GM21528 (cell line): ENCODE results near the gene C6orf132.

Source experiments
- ATAC-seq: cut with Tn5 transposase; IDR thresholded peaks from one replicate; pipeline ENCODE4 v1.9.1; 2021; ENCODE audit warnings: mild to moderate bottlenecking, moderate library complexity; ENCODE audit not compliant: unreplicated experiment, low FRiP score

Gene C6orf132

GRCh38 chr6:42084889-42085288 is 57.5 kb downstream of the C6orf132 start:
- no peak for ATAC-seq

- no peak for ATAC-seq
These were observed 58.9 kb downstream of the C6orf132 start for GRCh38 chr6:42083530-42083929.

GRCh38 chr6:42079941-42080464 is 62.4 kb downstream of the C6orf132 start:
- no peak for ATAC-seq

- no peak for ATAC-seq
These were observed 64.0 kb downstream of the C6orf132 start for GRCh38 chr6:42078386-42078785.

- no peak for ATAC-seq
These were observed 67.1 kb downstream of the C6orf132 start for GRCh38 chr6:42075159-42075838.

GRCh38 chr6:42073287-42073686 is 69.1 kb downstream of the C6orf132 start:
- no peak for ATAC-seq

- ATAC-seq: no peak
These were observed 70.4 kb downstream of the C6orf132 start for GRCh38 chr6:42071881-42072583.

GRCh38 chr6:42068872-42069522 is 73.4 kb downstream of the C6orf132 start:
- no peak for ATAC-seq

- no peak for ATAC-seq
These were observed 74.2 kb downstream of the C6orf132 start for GRCh38 chr6:42068173-42068572.

GRCh38 chr6:42066156-42066675 is 76.2 kb downstream of the C6orf132 start:
- ATAC-seq: no peak

GRCh38 chr6:42059743-42060142 is 82.7 kb downstream of the C6orf132 start:
- ATAC-seq: no peak

GRCh38 chr6:42053601-42054000 is 88.8 kb downstream of the C6orf132 start:
- no peak for ATAC-seq

- no peak for ATAC-seq
These were observed 91.2 kb downstream of the C6orf132 start for GRCh38 chr6:42051268-42051653.
